ENCODE results near the gene SYCP1. TPM values are rescaled to one million over a fixed set of nuclear protein-coding genes. Genes with fewer than 3 reads are reported as not detected.

The SYCP1 gene
- total and polyA plus RNA-seq, 10 of the 15 experiments (the other 5 are each of a cell fraction or from before 2014, with no cell fraction given) = not detected

GRCh38 chr1:114927401-114927800, 72.7 kb downstream of the SYCP1 start (continued):
- TF ChIP-seq YY1 (IDR thresholded peaks at IDR 0.05; ENCODE audit: low read depth, low read length) = no peak
- no peak for TF ChIP-seq CHD1 (IDR thresholded peaks at IDR 0.05; ENCODE audit: low read depth, low read length)
- no peak for TF ChIP-seq SMC3 (IDR thresholded peaks at IDR 0.05; ENCODE audit: borderline replicate concordance, low read length)
- TF ChIP-seq PRDM15 (CRISPR knock-in tag; IDR thresholded peaks at IDR 0.05) = no peak
- TF ChIP-seq NFYA (IDR thresholded peaks at IDR 0.05; ENCODE audit: borderline replicate concordance, low read depth, low read length) = no peak
- TF ChIP-seq CHD2 (IDR thresholded peaks at IDR 0.05; ENCODE audit: borderline replicate concordance, low read depth, low read length) = no peak

- CTCF ChIA-PET = interaction anchor here (0.6 kb wide), 1 partner anchor 17 kb away, joined by 6 read pairs; no protein-coding TSS in a partner anchor
- Histone ChIP-seq H3K79me2 (ENCODE audit: control insufficient read depth, insufficient read depth, low read length) (no peaks in the 10 kb centered on the region), H3K4me1 (ENCODE audit: control insufficient read depth, insufficient read depth, low read length) (no peaks in the 10 kb centered on the region), H3K27ac (ENCODE audit: control insufficient read depth, insufficient read depth) (no peak overlapping the region), H3K36me3 (ENCODE audit: control insufficient read depth in 2 of 2, insufficient read depth in 2 of 2, low read length in 1 of 2) (no peaks in the 10 kb centered on the region), H3K9ac (ENCODE audit: control insufficient read depth, insufficient read depth, low read length) (no peak overlapping the region), H3K9me3 (replicated peaks; ENCODE audit: control insufficient read depth, insufficient read depth, low read length) (no peaks in the 10 kb centered on the region), H3K4me3 (no peak overlapping the region), H2AFZ (ENCODE audit: control insufficient read depth, low read depth, low read length) (no peak overlapping the region), H3K4me2 (ENCODE audit: control insufficient read depth, insufficient read depth) (no peak overlapping the region), H4K20me1 (ENCODE audit: control insufficient read depth, insufficient read depth) (no peaks in the 10 kb centered on the region), H3K27me3 (replicated peaks in 1 of 2; ENCODE audit: control insufficient read depth in 2 of 2, insufficient read depth in 2 of 2, low read length in 1 of 2) (0 out of 4 replicates have a peak, but pooled peaks cover 0 to 2% of the 10 kb centered on the region in 2 experiments)
- FAIRE-seq (no peak), ATAC-seq (no peak), DNase-seq (ENCODE audit: low read depth, low spot score) (no peak)
- intact Hi-C loops (cut with micrococcal nuclease; ENCODE audit: unreplicated experiment) (no loop called here), in situ Hi-C loops (cut with MboI) (no loop called here)
- POLR2A ChIA-PET = no interaction called here
- SMC1A ChIA-PET (ENCODE audit: uncharacterized antibody, unreplicated experiment) = interaction anchor here (1.0 kb wide), 2 partner anchors 83 to 156 kb away, joined by 3 read pairs; no protein-coding TSS in a partner anchor
- RAD21 ChIA-PET (ENCODE audit: unreplicated experiment) = no interaction called here
- WGBS (ENCODE audit: insufficient coverage, insufficient replicate concordance, low lambda C conversion rate, missing lambda C conversion rate) = 32% methylated on average over 1 of the region's 1 CpG
- BruUV-seq (replicated peaks) = no TSS peak
- TF ChIP-seq RELB (IDR thresholded peaks at IDR 0.05; ENCODE audit: low read depth) (no peak), SMAD1 (IDR thresholded peaks at IDR 0.05; ENCODE audit: low read depth, partially characterized antibody) (no peak), CTCF (IDR thresholded peaks at IDR 0.05 in 2 of 3, conservative IDR thresholded peaks at IDR 0.05 in 1 of 3; ENCODE audit: control insufficient read depth in 2 of 3, extremely low read depth in 1 of 3, insufficient read depth in 1 of 3, low read depth in 3 of 3, low read length in 3 of 3) (peak; percentile 23 to 37 (median 36); a peak in 4 of 6 replicates), RAD21 (IDR thresholded peaks at IDR 0.05; ENCODE audit: insufficient read depth, low read depth, low read length) (peak; percentile 55), ESRRA (IDR thresholded peaks at IDR 0.05; ENCODE audit: low read length) (no peak), ZSCAN29 (IDR thresholded peaks at IDR 0.05) (no peak)
These were observed 101.9 kb downstream of the SYCP1 start for GRCh38 chr1:114956570-114956969.
